ENCODE measurements around the gene RNASET2.
A peak's percentile ranks its signal among the peaks of the same experiment; 100 is the strongest.

Gene RNASET2, protein sequence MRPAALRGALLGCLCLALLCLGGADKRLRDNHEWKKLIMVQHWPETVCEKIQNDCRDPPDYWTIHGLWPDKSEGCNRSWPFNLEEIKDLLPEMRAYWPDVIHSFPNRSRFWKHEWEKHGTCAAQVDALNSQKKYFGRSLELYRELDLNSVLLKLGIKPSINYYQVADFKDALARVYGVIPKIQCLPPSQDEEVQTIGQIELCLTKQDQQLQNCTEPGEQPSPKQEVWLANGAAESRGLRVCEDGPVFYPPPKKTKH

DNA sequence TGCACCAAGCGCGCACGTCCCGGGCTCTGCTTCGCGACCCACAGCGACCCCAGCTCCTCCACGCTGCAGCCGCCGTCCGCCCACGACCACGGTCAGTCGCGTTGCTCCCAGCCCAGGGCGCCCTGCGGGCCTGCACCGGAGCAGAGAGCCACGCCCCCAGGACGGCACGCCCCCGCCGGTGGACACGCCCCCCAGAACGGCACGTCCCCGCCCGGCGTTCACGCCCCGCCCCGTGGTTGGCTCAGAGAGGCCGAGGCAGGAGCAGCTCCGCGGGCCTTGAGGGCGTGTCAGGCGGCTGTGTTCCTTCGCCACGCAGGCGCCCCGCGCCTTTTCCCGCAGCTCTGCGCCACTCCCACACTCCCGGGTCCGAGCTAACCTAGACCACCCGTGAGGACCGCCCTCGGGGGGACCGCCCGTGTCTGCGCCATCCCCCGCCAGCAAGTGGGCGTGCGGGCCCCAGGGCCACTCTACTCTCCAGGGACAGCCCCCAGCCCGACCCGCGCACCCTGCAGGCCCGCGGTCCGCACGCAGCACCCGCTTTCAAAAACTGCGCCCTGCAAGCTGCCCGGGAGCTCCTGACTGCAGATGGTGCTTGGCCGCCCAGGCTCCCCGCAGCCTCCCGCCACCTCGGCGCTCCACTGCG lies at the start of gene RNASET2:
TSS of gene RNASET2 (minus strand) at position 107 of the 643 bp plus-strand sequence. CDS start 368 bp downstream, outside the sequence.
- DNase-seq = peak; percentile 100

DNA sequence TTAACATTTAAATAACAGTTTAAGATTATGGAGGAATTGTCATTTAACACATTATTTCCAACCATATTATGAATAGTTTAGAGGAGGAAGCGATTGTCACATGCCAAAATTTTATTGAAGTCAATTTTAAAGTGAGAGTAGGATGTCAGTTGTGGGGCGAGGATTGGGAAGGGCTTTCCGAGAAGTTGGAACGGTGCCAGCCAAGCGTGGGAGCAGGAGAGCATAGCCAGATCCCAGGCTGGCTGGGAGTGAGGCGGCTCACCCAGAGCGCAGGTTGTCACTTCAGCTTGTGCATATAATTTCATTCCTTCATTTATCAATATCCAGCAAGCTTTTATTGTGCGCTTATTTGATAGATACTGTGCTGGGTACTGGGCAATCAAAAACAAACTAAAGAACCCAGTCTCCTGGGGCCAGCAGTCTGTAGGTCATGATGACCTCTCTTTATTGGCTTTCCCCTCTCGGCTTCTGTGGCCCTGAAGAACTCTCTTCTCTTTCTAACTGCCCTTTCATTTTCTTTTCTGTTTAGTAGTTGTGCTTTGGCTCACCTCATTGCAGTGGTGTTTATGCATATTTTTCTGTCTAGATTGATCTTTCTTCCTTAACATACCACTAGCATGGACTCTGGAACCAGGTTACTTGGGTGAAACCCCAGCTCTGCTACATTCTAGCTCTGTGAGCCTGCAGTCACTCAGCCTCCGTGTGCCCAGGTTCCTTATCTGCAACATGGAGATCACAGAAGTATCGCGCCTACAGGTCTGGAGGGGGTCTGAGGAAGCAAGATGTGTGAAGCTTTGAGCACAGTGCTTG lies 49.2 kb upstream of the RNASET2 start:
- DNase-seq = no peak

DNA sequence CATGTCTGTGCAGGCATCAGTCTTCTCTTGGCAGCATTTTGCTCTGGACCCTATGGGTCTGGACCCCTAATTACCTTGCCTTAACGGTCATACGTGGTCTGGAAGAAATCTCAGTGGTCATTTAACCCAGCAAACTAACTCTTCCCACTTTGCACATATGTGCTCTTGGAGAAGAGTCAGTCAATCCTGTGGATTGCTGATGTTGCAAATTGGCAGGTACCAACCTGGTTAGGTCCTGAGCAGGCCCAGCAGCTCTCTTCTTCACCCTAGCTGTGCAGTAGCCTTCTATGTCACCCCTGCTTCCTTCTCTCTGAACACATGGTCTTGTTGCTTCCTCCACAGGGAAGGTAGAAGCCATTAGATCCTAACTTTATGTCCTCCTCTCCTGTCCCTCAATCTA lies 44.4 kb upstream of the RNASET2 start:
- DNase-seq = no peak

DNA sequence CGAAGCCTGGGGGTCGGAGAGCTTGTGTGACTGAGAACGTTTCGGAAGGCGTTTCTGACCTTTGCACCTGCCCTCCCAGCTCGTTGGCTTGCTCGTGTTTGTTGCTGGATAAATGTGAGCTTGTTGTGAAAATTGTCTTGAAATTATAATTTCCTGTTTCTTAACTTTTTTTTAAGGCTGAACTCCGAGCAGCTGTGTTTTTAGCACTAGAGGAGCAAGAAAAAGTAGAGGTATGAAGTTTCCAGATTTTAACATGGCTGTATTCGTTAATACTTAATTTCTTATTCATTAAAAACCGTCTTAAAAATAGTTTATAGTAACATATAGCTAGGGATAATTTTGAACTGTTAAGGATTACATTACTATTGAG lies 43.5 kb upstream of the RNASET2 start:
- DNase-seq = no peak

DNA sequence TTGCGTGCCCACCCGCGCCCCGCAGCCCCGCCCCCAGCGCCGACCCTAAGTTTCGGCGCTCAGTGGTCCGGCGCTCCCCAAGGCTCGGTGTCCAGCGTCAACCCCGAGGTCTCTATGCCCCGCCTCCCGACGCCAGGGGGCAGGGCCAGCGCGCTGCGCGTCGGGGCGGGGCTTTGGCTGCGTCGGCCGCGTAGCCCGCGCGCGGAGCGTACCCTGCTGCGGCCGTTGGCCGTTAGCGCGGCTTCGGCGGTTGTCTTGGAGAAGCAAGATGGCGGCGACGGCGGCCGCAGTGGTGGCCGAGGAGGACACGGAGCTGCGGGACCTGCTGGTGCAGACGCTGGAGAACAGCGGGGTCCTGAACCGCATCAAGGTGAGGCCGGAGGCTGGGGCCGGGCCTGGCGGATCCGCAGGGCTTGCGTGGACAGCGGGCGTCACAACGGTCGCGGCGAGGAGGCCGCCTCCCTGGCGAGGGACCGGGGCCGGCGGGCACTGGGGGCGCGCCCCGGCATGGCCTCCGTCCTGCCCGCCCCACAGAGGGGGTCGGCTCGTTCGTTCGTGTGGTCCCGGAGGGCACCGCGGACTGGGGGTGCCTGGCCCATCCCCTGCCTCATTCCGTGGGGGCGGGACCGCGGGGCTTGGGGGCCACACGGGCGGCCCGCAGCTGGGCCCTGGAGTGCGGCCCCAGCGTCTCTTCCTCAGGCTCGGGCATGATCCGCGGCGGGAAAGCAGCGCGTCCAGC lies 43.0 kb upstream of the RNASET2 start, which contains the start of gene CEP43:
TSS of gene CEP43 (plus strand) at position 253 of the 739 bp plus-strand sequence. CDS start at position 269, 16 bp downstream.
- DNase-seq = peak; percentile 89

DNA sequence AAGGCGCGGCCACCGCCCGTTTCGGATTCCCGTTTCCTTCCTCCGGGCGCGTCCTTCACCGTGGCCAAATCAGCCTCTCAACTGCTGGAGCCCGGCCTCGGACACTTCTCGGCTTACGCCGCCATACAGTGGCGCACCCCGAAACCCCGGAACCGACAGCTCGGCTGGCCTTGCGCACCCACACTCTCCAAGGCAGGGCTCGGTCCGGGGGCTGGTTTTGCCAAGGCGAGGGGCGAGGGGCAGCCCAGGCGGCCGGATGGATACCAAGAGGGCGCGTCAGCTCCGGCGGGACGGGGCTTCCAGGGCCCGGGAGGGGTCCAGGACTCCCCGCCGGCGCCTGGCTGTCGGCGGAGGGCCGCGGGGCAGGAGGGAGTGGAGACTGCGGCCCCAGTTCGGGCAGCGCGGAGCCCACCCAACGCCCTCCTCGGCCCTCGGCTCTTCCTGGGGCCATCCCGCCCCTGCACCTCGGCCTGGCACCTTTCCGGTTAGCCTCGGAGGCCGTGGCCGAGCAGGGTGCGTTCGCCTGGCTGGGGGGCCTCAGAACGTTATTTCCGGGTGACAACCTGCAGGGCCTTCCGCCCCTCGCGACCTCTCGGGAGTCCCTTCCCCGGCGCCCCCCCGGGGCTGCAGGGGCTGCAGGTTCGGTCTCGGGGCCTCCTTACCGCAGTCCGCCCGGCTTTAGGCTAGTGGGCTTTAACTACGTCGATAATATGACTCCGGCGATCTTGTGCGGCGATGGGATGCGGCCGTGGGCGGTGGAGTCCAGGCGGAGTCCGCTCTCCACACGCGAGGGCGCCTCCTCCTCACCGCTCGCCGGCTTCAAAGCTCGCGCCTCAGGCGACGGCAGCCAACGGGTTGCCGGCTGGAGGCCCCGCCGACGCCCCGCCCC lies 42.1 kb upstream of the RNASET2 start:
- no peak for DNase-seq

DNA sequence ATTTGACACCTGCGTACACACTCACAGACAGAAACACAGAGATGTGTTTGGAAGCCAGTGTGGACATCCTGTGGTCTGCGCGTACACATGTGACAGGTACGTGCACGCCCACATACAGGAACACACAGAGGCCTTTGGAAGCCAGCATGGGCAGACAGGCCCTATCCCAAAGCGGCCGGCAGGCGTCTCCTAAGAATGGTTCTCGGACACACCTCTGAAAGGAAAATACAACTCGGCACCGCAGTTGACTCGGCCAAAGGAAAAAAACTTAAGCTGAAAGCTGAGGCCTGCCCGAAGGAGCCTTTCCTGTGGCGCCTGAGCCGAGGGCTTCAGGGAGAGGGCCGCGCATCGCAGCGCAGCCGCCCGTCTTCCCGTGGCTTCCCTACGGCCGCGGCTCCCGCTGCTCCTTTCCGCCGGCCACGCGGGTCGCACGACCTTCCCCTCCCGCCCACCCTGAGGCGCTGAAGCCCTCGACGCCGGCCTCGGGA lies 41.5 kb upstream of the RNASET2 start:
- DNase-seq = peak; percentile 33

DNA sequence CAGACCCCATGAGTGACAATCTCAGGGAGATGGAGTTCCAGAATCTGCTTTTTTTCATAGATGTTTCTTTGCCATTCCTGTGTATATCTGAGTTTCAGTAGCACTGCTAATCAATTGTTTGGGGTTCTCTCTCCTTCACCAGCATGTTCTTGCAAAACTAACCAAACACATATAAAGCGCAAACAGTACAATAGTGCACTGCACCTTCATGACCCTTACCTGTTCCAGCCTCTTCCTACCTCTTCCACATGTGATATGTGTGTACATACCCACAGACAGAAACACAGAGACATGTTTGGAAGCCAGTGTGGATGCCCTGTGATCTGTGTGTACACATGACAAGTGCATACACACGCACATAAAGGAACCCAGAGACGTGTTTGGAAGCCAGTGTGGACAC lies 41.0 kb upstream of the RNASET2 start:
- no peak for DNase-seq

DNA sequence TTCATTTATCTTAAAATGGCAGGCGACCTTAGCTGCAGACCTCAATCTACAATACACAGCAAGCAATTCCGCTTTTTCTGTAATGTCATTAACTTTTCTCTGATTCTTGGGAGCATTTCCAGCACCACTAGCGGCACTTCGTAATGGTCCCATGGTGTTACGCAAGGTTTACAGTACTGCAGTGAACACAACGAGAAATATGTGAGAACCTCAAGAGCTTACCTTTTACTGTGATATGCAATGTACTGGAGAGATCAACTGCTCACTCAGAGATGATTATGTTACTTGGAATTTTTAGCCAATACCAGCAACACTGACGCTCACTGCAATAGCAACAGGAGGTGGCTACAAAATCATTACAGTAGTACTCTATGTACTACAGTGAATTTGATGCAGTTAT lies 40.1 kb upstream of the RNASET2 start:
- no peak for DNase-seq

DNA sequence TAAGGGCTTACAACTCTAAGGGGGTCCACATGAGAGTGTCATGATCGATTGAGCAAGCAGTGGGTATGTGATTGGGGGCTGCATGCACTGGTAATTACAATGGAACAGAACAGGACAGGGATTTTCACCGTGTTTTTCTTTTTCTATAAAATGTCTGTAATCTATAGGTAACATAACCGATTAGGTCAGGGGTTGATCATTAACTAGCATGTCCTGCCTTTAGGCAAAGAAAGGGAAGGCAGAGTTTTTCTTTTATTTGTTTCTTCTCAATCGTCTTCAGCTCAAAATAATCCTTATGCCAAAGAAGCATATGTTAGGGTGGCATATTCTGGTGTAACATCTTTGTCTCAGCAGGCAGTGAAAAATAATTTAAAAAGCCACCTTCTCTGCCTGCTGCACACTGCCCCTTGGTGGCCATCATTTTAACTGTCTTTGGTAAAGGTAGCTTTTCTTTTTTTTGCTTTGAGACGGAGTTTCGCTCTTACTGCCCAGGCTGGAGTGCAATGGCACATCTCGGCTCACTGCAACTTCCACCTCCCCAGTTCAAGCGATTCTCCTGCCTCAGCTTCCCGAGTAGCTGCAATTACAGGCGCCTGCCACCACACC lies 33.2 kb upstream of the RNASET2 start:
- DNase-seq = peak; percentile 30

DNA sequence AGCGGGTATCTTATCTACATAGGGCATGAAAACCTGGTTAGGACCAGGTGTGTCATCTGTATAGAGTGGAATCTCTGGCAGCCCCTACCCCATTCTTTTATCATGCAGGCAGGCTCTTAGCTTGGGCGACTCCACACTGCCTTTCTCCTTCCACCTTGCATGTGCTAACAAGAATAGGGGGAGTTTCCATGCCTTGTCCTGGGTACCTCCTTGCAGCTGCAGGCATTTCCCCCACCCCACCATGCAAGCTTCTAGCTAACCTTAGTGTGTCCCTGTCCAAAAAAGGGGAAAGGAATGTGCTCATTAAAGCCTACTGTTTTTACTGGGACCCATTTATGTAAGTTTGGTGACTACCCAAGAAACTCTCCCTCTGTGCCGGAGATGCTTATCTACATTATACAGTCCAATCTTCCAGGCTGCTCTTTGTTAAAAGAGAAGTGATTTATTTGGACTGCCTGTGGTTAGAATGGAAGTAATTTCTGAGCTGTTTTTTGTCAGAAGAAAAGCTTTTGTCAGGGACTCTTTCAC lies 32.4 kb upstream of the RNASET2 start:
- no peak for DNase-seq

DNA sequence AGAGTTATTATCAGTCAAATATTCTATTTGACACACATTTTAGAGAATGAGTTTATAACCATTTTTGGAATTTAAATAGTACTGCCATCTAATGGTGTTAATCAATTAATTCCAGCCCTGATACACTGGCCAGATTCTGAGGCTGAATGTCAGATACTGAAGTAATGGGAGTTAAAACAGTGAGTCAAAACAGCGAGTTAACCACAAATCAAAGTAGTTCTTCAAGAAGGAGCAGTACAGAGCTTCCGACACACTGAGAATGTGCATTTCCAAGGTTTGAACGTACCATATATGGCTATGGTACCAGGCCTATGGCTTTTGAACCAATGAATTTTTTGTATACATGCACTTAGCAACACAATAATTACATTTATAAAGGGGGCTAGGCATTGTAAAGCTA lies 31.6 kb upstream of the RNASET2 start:
- DNase-seq = no peak

DNA sequence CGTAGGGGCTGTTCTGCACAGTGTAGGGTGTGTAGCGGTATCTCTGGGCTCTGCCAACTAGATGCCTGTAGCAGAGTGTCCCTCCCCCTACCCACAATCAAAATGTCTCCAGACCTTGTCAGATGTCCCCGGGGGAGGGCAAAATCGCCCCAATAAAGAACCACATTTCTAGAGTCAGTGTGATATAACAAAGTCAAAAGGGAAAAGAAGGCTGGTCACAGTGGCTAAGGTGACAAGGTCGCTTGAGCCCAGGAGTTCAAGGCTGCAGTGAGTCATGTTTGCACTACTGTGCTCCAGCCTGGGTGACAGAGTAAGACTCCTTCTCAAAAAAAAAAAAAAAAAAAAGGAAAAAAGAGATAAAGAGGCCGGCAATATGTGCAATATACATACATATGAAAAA lies 31.1 kb upstream of the RNASET2 start:
- no peak for DNase-seq

DNA sequence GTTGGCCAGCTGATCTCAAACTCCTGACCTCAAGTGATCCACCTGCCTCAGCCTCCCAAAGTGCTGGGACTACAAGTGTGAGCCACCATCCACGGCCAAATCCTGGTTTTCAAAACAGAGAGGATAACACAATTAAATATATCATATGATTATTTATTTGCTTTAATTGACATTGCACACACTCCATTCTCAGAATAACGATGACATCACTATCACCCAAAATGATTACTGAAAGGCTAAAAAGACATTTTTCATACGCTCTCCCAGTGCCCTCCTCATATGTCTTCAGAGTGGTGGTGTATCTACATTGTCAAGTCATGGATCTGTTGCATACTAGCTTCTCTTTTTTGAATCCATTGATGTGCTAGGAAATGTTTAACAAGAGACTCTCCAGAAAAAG lies 24.4 kb upstream of the RNASET2 start:
- no peak for DNase-seq

DNA sequence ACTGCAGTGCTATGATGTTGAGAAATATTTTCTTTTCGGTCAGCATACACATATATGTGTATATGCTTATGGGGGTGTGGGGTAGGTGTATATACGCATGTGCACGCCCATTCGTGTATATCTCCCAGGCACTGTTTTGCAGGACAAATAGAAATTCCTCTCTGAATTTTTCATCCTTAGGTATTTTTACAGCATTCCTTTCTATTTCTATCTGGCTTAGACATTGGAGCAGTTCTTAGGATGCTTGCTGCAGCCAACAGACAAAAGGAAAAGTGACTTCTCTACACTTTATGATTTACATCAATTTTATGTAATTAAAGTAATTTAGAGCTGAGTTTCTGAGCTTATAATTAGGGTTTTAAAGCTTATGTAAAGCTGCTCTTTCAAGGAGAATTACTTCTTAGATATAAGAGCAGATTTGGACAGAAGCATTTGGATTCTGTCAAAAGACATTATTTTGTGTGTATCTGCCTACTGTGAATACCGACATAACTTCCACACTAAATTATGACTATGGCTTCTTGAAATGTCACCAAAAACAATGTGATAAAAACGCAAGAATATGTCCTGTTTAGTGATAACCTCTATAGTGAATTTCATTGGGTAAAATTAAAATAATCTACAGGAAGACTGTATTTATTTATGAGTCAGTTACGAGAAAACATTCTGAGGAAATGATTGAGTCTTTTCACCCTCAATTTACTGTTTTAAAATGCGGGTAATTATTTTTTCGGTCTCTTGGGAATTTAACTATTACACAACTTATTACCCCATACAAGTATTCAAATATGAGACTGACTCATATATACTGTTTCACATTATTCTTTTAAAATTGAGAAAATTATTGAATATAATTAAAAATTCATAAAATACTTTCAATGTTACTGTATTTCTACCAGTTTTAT lies 21.5 kb upstream of the RNASET2 start:
- DNase-seq = no peak

DNA sequence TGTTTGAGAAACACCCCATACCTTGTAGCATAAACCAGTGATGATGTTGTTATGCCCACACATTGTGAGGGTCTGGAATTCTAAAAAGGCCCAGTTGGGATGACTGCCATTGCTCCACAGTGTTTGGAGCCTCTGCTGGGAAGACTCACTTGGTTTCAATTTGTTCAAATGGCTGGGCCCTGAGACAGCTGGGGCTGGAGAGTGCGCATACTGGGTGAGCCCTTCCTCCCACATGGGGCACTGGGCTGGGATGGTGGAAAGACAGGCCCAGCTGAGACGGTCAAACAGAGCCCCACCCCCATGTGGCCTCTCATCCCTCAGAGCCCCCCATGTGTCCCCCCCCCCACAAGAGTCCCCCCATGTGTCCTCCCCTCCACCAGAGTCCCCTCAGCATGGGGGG lies 20.3 kb upstream of the RNASET2 start:
- DNase-seq = no peak

DNA sequence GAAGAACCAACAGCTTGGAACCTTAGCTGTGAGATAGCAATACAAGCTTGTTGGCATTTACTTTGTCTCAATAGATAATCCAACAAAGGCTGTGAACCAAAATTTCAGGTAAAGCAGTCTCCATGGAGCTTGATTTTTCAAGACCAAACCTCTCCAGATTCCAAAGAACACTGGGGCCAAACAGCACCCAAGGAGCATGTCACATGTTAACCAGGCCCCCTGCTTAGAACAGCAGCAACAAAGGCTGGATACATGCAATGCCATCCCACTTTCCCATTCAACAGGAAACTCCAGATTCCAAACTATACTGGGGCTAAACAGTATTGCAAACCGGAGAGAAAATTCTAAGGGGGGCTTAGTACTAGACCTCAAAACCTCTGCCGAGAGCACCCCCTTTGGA lies 15.8 kb upstream of the RNASET2 start:
- DNase-seq = no peak

DNA sequence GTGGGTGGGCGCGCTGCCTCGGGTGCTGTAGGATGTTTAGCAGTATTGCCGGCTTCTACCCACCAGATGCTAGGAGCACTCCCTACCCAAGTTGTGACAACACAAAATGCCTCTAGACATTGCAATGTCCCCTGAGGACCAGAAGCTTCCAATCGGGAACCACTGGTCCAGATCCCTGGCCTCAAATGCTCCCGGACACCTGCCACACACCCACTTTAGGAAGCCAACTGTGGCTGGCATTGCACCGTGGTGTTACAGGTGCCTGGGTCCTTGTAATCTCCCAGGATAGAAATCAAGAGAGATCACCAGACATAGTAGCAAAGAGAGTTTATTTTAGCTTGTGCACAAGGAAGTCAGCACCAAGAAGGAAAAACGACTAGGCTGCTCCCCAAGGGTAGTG lies 14.9 kb upstream of the RNASET2 start:
- DNase-seq = no peak

DNA sequence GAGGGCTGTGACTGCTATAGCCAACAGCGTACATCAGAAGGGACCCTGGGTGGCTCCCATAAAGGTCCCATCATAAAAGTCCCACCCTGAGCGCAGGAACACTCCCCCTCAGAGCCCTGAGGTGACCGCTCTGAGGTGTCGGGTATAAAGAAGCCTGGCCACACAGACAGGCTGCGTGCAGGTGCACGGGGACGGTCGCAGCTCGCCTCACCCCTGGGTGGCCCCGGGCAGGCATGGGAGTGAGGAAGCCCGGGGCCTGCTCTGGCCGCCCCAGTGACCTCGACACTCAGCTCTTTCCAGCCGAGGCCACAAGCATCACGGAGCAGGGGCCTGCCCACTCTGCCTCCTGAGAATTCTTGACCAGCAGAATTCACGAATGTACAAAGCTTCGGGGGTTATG lies 14.4 kb upstream of the RNASET2 start:
- DNase-seq = no peak

DNA sequence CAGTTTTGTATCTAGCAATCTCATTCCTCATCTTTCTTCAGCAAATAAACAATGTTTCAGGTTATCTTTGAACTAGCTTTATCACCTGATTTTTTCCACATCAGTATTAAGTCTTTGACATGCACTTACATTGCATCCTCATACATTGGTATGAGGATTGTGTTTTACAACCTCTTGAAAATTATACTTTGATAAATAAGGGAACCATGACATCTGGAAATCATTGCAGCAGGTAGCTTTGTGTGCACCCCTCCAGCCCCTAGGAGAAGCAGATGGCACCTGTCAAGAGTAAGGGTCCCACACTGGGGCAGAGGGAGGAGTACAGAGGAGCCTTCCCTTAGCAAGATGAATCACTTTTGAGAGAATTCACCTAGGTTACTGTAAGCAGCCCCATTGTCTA lies 13.7 kb upstream of the RNASET2 start:
- DNase-seq = no peak

Measured in stimulated activated CD4-positive, alpha-beta T cell treated with anti-CD3 and anti-CD28 coated beads, Interleukin-12 subunit alpha, Interleukin-12 subunit beta, amount 100 ng/mL, for 4 hours (primary cell).